Ammon's horn (tissue), 1 donor: ENCODE data around the gene RPTOR.
"Not testable (repeated sequence)": the region's sequence is repeated elsewhere in the genome, so short reads cannot be mapped to it uniquely, and the experiment has no call there.

Source experiments
- DNase-seq: peaks from one replicate; pipeline ENCODE4 v3.0.0-alpha.2; 2016; ENCODE audit warnings: low spot score

Gene RPTOR

GRCh38 chr17:80544655-80545498, at the start of gene RPTOR:
TSS of gene RPTOR (plus strand) at chr17:80544838. CDS start at chr17:80545630, 792 bp downstream.
- DNase-seq, result peak; percentile 94

GRCh38 chr17:80497726-80498241, 46.9 kb upstream of the RPTOR start:
- DNase-seq, result no peak

DNA sequence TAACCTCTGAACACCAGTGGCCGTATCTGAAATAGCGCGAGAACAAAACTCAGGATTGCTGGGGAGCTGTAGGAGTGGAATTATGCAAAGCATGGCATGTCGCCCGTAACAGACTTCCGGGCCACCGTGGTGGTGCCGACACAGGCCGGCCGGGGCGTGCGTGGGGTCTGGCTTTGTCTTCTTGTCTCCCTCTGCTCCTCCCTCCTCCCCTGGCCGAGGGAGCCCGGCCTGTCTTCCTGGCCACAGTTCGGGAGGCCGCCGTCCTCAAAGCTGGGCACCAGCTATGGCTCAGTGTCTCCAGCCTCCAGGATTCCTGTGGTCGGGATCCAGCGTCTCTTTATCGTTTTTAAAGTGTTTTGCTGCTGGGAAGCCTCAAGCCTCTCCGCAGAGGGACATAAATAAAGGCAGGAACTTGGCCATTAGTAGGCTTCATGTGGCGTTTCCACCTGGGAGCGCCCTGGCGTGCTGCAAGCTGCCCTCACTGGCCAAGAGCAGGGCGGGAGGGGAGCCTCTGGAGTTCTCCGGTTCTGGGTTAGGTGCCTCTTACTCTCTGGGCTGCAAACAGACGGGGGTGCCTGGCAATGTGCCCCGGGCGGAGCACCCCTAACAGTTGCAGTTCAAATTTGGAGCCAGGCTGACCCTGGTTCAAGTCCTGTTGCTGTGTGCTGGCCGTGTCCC, 46.3 kb upstream of the RPTOR start:
- no peak for DNase-seq

DNA sequence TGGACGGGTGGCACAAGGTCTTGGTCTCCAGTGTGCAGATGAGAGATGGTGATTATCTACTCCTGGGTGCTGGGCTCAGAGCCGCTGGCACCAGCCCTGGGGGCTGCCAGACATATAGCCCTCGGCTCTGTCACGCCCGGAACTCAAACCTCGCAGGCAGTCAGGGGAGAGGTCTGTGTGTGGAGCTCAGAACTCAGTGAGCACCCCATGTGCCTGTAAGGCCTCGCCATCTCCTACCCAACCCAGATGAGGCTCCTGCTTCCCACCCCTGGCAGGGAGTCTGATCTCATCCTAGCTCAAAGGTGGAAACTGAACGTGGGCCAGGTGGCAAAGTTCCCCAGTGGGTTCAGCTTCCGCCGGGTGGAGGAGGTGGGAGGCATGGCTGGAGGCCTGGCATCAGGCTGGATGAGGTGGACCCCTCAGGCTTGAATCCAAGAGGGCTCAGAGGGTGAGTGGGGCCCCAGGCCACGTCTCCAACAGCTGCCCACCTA, 45.7 kb upstream of the RPTOR start:
- DNase-seq, result no peak

- DNase-seq, result no peak
Measured at GRCh38 chr17:80499560-80499959, 45.1 kb upstream of the RPTOR start.

DNA sequence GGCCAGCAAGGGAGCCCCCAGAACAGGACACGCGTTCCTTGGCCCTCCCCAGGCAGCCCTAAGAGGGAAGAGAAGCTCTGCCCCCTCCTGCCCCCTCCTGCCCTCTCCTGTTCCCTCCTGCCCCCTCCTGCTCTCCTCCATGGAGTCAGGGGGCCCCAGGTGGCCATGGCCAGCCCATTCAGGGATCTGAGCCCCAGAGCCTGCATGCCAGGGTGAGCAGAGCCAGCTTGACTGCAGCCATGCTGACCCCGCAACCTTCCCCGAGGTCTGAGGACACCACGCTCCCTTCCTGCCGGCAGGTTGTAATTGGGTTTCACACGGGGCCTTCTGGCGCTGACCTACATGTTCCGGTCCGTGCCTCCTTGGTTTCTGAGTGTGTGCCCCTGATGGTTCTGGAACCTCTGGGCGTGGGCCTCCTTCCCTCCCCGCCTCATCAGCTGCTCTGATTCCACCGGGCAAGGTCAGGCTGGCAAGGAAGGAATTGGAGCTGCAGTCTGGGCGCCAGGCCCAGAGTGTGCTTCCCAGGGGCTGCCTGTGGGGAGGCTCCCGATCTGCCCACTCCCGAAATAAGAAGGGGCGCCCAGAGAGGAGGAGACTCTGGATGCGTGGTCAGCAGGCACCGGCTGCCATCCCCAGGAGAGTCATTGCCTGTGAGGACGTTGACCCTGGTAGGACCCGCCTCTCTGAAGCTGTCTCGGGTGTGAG, 44.5 kb upstream of the RPTOR start:
- DNase-seq, result no peak

GRCh38 chr17:80501741-80502577, 42.7 kb upstream of the RPTOR start:
- peak; percentile 55 for DNase-seq

- DNase-seq, result no peak
Measured at GRCh38 chr17:80502578-80502877, 42.1 kb upstream of the RPTOR start.

- no peak for DNase-seq
Measured at GRCh38 chr17:80503031-80503430, 41.6 kb upstream of the RPTOR start.

DNA sequence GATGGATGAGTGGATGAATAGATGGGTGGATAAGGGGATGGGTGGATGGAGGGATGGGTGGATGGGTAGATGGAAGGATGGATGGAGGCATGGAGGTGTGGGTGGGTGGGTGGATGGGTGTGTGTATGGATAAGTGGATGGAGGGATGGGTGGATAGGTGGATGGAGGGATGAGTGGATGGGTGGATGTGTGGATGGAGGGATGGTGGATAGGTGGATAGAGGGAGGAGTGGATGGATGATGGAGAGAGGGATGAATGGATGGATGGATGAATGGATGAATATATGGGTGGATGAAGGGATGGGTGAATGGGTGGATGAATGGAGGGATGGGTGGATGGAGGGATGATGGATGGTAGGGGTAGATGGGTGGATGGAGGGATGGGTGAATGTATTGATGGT, 40.7 kb upstream of the RPTOR start:
- DNase-seq, result no peak

DNA sequence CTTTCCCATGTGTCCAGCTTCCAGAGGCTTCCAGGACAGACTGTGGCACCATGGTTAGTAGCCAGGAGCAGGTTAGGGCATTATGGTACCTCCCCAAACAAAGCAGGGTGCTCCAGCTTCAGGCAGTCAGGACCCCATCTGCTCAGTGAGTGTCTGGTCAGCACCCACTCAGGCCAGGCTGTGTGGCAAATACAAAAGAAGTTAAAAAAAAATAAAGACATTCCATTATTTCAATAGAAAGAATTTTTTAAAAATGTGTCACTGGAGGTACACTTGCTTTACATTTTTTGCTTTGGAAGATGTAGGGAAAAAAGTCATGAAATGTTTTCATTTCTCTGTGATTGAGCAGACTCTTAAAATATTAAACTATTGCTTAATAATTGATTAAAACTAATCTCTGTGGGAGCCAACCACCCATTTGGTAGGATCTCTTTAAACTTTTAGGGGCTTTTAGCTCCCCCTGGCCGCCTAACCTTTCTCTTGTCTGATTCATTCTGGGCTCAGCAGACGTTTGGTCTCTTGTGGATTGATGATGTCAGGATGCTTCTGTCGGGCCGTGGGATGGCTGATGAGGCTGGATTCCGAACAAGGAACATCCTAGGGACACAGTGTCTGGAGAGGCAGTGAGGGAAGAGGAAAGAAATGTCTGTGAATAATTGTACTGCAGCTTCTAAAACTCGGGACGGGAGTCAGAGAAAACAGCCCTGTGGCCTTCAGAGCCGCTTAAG, 39.8 kb upstream of the RPTOR start:
- DNase-seq, result peak; percentile 33

- not testable (repeated sequence) for DNase-seq
Measured at GRCh38 chr17:80507177-80507576, 37.5 kb upstream of the RPTOR start.

GRCh38 chr17:80507965-80508364, 36.7 kb upstream of the RPTOR start:
- DNase-seq, result no peak

- DNase-seq, result no peak
Measured at GRCh38 chr17:80509311-80509710, 35.3 kb upstream of the RPTOR start.

GRCh38 chr17:80510132-80510531, 34.5 kb upstream of the RPTOR start:
- no peak for DNase-seq

DNA sequence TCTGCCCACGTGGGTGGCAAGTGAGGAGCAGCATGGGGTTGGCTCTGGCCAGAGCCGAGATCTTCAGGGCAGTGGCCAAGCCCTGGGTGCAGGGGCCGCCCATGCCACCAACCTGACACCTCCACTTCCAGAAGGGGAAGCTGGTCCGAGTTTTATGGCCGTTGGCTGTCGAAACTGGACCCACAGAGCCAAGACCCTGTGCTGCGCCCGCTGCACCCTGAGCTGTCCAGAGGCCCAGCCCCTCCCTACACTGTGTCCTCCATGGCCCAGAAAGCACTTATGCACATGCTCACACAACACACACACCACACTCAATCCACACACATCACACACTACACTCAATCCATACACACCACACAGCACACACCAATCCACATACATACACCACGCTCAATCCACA, 33.9 kb upstream of the RPTOR start:
- DNase-seq, result no peak

DNA sequence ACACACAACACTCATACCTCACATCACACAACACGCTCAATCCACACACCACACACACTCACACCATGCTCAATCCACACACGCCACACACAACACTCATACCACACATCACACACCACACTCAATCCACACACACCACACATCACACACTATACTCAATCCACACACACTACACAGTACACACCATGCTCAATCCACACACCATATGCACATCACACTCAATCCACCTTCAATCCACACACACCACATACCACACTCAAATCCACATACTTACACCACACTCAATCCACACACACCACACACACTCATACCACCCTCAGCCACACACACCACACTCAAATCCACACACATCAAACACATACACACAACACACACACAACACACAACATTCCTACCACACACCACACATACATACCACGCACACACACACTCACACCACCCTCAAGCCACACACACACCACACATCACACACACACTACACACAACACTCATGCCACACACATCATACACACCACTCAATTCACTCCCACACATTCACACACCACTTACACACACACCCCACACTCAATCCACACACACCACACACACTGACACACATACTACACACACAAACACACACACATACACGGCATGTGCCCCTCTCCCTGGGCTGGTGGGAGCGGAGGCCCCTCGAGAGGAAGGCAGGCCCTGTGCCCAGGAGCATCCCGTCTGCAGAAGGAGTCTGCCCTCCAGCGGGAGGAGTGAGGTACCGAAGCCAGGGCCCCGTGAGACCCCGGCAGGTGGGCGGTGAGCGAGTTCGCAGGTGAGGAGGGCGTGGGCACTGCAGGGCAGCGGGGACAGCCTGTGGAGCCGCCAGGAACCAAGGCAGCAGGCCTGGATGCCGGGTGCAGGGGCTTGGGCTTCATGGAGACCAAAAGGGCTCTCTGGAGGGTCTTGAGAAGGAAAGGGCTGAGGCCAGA, 33.1 kb upstream of the RPTOR start:
- DNase-seq, result no peak

GRCh38 chr17:80512233-80512632, 32.4 kb upstream of the RPTOR start:
- DNase-seq, result no peak

DNA sequence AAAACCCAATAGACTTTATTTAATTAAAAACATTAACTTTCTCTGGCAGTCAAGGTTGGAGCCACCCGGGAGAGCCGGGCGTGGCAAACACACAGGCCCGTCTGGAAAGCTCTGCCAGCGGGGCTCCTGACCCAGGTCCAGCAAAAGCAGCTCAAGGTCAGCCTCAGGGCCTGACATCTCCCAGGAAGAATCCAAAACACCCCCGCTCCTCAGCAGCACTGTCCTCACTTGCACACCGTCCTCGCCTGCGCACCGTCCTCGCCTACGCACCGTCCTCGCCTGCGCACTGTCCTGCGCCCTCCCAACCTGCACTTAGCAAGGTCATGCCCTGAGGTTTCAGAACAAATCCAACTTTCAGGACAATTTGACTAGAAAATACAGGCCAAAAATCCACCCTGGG, 31.4 kb upstream of the RPTOR start:
- DNase-seq, result no peak

GRCh38 chr17:80513892-80514291, 30.7 kb upstream of the RPTOR start:
- DNase-seq, result no peak
